Neural cell (in vitro differentiated cells): Measurements from ENCODE around the gene FAM219A.

Experiments
- EP300 ChIP-seq: fragments of 450-650 bp; conservative IDR thresholded peaks from 2 replicates; pipeline ENCODE4 v1.6.1; 2014; ENCODE audit warnings: antibody characterized with exemption, mild to moderate bottlenecking, moderate library complexity; ENCODE audit not compliant: poor library complexity, severe bottlenecking
- EZH2 ChIP-seq: fragments of 200-600, 300-800 bp; shearing (Covaris generic), sonication (generic); IDR thresholded peaks from 2 replicates; pipeline ENCODE4 v1.6.1; 2014; ENCODE audit warnings: antibody characterized with exemption, low read length, borderline replicate concordance, mild to moderate bottlenecking; ENCODE audit not compliant: insufficient read depth, poor library complexity, severe bottlenecking
- POLR2AphosphoS5 ChIP-seq: IDR thresholded peaks from 2 replicates; pipeline ENCODE4 v1.6.1; 2012
- SMC3 ChIP-seq: fragments of 450-650 bp; conservative IDR thresholded peaks from 2 replicates; pipeline ENCODE4 v1.6.1; 2014; ENCODE audit warnings: antibody characterized with exemption, mild to moderate bottlenecking, moderate library complexity; ENCODE audit not compliant: poor library complexity
- TAF1 ChIP-seq: IDR thresholded peaks from 2 replicates; pipeline ENCODE4 v1.6.1; 2012; ENCODE audit warnings: low read depth
- TF ChIP-seq, protein P1 (sequence below): IDR thresholded peaks from 2 replicates; pipeline ENCODE4 v1.6.1; 2012; ENCODE audit warnings: borderline replicate concordance
- TF ChIP-seq, protein P2 (sequence below): fragments of 450-650 bp; IDR thresholded peaks from 2 replicates; pipeline ENCODE4 v1.5.1; 2014; ENCODE audit warnings: antibody characterized with exemption, mild to moderate bottlenecking, moderate library complexity; ENCODE audit not compliant: poor library complexity, severe bottlenecking

DNA sequence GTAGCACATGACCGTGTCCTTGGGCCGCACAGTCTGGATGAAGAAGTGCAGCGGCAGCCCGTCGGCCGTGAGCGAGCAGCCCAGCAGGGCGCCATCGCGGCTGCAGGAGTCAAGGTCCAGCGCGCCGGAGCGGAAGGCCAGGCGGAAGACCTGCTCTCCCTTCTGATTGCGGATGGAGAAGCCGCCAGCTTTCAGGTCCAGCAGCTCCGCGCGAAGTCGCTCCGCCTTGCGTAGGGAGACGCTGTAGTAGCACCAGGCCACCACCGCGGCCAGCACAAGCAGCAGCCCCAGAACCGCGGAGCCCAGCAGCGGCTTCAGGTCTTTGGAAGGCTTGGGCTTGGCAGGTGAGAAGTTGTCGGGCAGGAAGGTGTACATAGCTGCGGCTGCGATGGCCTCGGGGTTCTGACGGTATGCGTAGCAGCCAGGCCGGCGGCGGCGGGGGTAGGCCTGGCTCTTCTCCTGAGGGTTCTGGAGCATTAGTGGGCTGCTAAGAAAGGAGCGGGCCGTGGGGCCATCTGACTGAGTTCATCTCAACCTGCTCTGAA, 85.8 kb downstream of the FAM219A start:
- TF ChIP-seq, protein P1, sequence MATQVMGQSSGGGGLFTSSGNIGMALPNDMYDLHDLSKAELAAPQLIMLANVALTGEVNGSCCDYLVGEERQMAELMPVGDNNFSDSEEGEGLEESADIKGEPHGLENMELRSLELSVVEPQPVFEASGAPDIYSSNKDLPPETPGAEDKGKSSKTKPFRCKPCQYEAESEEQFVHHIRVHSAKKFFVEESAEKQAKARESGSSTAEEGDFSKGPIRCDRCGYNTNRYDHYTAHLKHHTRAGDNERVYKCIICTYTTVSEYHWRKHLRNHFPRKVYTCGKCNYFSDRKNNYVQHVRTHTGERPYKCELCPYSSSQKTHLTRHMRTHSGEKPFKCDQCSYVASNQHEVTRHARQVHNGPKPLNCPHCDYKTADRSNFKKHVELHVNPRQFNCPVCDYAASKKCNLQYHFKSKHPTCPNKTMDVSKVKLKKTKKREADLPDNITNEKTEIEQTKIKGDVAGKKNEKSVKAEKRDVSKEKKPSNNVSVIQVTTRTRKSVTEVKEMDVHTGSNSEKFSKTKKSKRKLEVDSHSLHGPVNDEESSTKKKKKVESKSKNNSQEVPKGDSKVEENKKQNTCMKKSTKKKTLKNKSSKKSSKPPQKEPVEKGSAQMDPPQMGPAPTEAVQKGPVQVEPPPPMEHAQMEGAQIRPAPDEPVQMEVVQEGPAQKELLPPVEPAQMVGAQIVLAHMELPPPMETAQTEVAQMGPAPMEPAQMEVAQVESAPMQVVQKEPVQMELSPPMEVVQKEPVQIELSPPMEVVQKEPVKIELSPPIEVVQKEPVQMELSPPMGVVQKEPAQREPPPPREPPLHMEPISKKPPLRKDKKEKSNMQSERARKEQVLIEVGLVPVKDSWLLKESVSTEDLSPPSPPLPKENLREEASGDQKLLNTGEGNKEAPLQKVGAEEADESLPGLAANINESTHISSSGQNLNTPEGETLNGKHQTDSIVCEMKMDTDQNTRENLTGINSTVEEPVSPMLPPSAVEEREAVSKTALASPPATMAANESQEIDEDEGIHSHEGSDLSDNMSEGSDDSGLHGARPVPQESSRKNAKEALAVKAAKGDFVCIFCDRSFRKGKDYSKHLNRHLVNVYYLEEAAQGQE: no peak
- TF ChIP-seq, protein P2, sequence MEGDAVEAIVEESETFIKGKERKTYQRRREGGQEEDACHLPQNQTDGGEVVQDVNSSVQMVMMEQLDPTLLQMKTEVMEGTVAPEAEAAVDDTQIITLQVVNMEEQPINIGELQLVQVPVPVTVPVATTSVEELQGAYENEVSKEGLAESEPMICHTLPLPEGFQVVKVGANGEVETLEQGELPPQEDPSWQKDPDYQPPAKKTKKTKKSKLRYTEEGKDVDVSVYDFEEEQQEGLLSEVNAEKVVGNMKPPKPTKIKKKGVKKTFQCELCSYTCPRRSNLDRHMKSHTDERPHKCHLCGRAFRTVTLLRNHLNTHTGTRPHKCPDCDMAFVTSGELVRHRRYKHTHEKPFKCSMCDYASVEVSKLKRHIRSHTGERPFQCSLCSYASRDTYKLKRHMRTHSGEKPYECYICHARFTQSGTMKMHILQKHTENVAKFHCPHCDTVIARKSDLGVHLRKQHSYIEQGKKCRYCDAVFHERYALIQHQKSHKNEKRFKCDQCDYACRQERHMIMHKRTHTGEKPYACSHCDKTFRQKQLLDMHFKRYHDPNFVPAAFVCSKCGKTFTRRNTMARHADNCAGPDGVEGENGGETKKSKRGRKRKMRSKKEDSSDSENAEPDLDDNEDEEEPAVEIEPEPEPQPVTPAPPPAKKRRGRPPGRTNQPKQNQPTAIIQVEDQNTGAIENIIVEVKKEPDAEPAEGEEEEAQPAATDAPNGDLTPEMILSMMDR: no peak
- TF ChIP-seq POLR2AphosphoS5: no peak
- no peak for TF ChIP-seq TAF1
- TF ChIP-seq EZH2: no peak
- TF ChIP-seq SMC3: no peak
- no peak for TF ChIP-seq EP300
